Common myeloid progenitor, CD34-positive (primary cell): Measurements from ENCODE around the gene TCF19.
"Not testable (repeated sequence)": the region's sequence is repeated elsewhere in the genome, so short reads cannot be mapped to it uniquely, and the experiment has no call there.

Experiments used
- CTCF ChIA-PET: fragments of 350-600 bp; sonication (Branson Sonifier 250); formaldehyde crosslinking; loops from one replicate; lab custom pipeline; 2021; ENCODE audit warnings: antibody characterized with exemption; lab: Charles Lee
- POLR2A ChIA-PET: fragments of 350-600 bp; sonication (Branson Sonifier 250); formaldehyde crosslinking; loops from one replicate; lab custom pipeline; 2021; ENCODE audit warnings: antibody characterized with exemption; lab: Charles Lee
- DNase-seq, 3 donors: peaks; one replicate each; pipeline versions ENCODE4 v3.0.0 to v3.0.0-alpha.2; 2013
- H3K27ac ChIP-seq, 2 experiments: 1 replicate in 1 of 2; 2 replicates in 1 of 2; pipeline ENCODE4 v1.7.0; 2013; ENCODE audit warnings: inconsistent platforms in 2 of 2, low read length in 2 of 2, mild to moderate bottlenecking in 2 of 2, low read depth in 1 of 2, moderate library complexity in 1 of 2; ENCODE audit not compliant: severe bottlenecking in 2 of 2, insufficient read depth in 1 of 2, poor library complexity in 1 of 2
- H3K27me3 ChIP-seq, 5 experiments: replicated peaks in 2 of 5; 1 replicate in 3 of 5; 2 replicates in 2 of 5; pipeline versions ENCODE4 v1.6.1 to v1.7.0; 2013; ENCODE audit warnings: low read length in 4 of 5, mild to moderate bottlenecking in 2 of 5, moderate library complexity in 2 of 5, inconsistent platforms in 1 of 5; ENCODE audit not compliant: insufficient read depth in 5 of 5, control insufficient read depth in 4 of 5
- H3K36me3 ChIP-seq, 4 experiments: 1 replicate in 2 of 4; 2 replicates in 2 of 4; pipeline versions ENCODE4 v1.6.1 to v1.7.0; 2013; ENCODE audit warnings: low read length in 3 of 4, control low read depth in 1 of 4, mild to moderate bottlenecking in 1 of 4; ENCODE audit not compliant: control insufficient read depth in 4 of 4, insufficient read depth in 4 of 4
- H3K4me1 ChIP-seq, 4 experiments: 1 replicate in 3 of 4; 2 replicates in 1 of 4; pipeline versions ENCODE4 v1.6.1 to v1.7.1; 2013; ENCODE audit warnings: low read length in 3 of 4, mild to moderate bottlenecking in 3 of 4, control low read depth in 1 of 4, inconsistent platforms in 1 of 4, moderate library complexity in 1 of 4; ENCODE audit not compliant: control insufficient read depth in 4 of 4, insufficient read depth in 4 of 4; ENCODE audit errors: control extremely low read depth in 1 of 4
- H3K4me3 ChIP-seq, 7 experiments: 1 replicate in 4 of 7; 2 replicates in 3 of 7; pipeline versions ENCODE4 v1.5.1 to v1.7.0; 2013; ENCODE audit warnings: mild to moderate bottlenecking in 7 of 7, low read length in 6 of 7, moderate library complexity in 6 of 7, inconsistent platforms in 2 of 7, low read depth in 2 of 7, control low read depth in 1 of 7; ENCODE audit not compliant: insufficient read depth in 4 of 7, control insufficient read depth in 1 of 7; ENCODE audit errors: extremely low read depth in 1 of 7
- H3K9me3 ChIP-seq, 5 experiments: 1 replicate in 4 of 5; 2 replicates in 1 of 5; pipeline versions ENCODE4 v1.6.1 to v1.7.1; 2013; ENCODE audit warnings: low read length in 4 of 5, mild to moderate bottlenecking in 2 of 5, inconsistent platforms in 1 of 5, low read depth in 1 of 5, moderate library complexity in 1 of 5; ENCODE audit not compliant: control insufficient read depth in 4 of 5, insufficient read depth in 2 of 5; ENCODE audit errors: control extremely low read depth in 1 of 5
- WGBS: methylation state at CpG from one replicate; pipeline ENCODE4 v1.1.5; 2013; ENCODE audit not compliant: insufficient coverage; 5-methylcytosine and 5-hydroxymethylcytosine counted together

Gene TCF19

GRCh38 chr6:31161216-31162126 lies 3.1 kb downstream of the TCF19 start:
- Histone ChIP-seq H3K4me3 (no peak overlapping the region), H3K4me1 (peaks cover 2 to 23% (median 20%) of the 10 kb centered on the region in 4 experiments), H3K27me3 (no peaks in the 10 kb centered on the region), H3K27ac (no peak overlapping the region), H3K9me3 (no peaks in the 10 kb centered on the region), H3K36me3 (peaks cover 0 to 25% (median 10%) of the 10 kb centered on the region in 4 experiments)
- DNase-seq: no peak
- ChIA-PET POLR2A (no interaction called here), CTCF (no interaction called here)
- 95% methylated on average over 17 of the region's 19 CpGs for whole genome bisulfite sequencing

GRCh38 chr6:31162463-31163165 lies 4.2 kb downstream of the TCF19 start:
- POLR2A ChIA-PET: no interaction called here
- Histone ChIP-seq H3K27me3 (no peaks in the 10 kb centered on the region), H3K36me3 (peaks cover 0 to 25% (median 10%) of the 10 kb centered on the region in 4 experiments)

GRCh38 chr6:31163922-31164321 lies 5.5 kb downstream of the TCF19 start:
- DNase-seq: no peak
- peaks cover 2 to 12% (median 10%) of the 10 kb centered on the region in 4 experiments for H3K4me1 ChIP-seq
- peaks cover 0 to 25% (median 10%) of the 10 kb centered on the region in 4 experiments for H3K36me3 ChIP-seq
- H3K27me3 ChIP-seq: no peaks in the 10 kb centered on the region
- POLR2A ChIA-PET: no interaction called here
- H3K4me3 ChIP-seq: no peak overlapping the region
- no peaks in the 10 kb centered on the region for H3K9me3 ChIP-seq
- no peak overlapping the region for H3K27ac ChIP-seq
- CTCF ChIA-PET: interaction anchor here (0.7 to 1.7 kb wide), 2 partner anchors 18 to 25 kb away, joined by 3 read pairs; partner anchors contain the start of gene PSORS1C2

More at GRCh38 chr6:31162463-31163165, 4.2 kb downstream of the TCF19 start:
- Histone ChIP-seq H3K4me1 (peaks cover 2 to 18% (median 15%) of the 10 kb centered on the region in 4 experiments), H3K9me3 (no peaks in the 10 kb centered on the region), H3K4me3 (no peak overlapping the region), H3K27ac (no peak overlapping the region)
- DNase-seq: no peak
- WGBS: 96% methylated on average over 11 of the region's 13 CpGs
- CTCF ChIA-PET: interaction anchor here (1.7 kb wide), 1 partner anchor 17 kb away, joined by 3 read pairs; no protein-coding TSS in a partner anchor

- H3K4me3 ChIP-seq, H3K27me3 ChIP-seq, H3K9me3 ChIP-seq, H3K27ac ChIP-seq, DNase-seq, H3K4me1 ChIP-seq, POLR2A ChIA-PET: not testable (repeated sequence)
- peaks cover 0 to 25% (median 10%) of the 10 kb centered on the region in 4 experiments for H3K36me3 ChIP-seq
- WGBS: 100% methylated on average over 2 of the region's 9 CpGs
- CTCF ChIA-PET: interaction anchor here (1.3 to 1.7 kb wide), 3 partner anchors 19 to 277 kb away, joined by 3 read pairs; no protein-coding TSS in a partner anchor
These were observed 6.2 kb downstream of the TCF19 start for GRCh38 chr6:31164475-31165063.

GRCh38 chr6:31165064-31165832 lies 6.9 kb downstream of the TCF19 start:
- not testable (repeated sequence) for DNase-seq, H3K27ac ChIP-seq, H3K4me3 ChIP-seq, H3K4me1 ChIP-seq, H3K27me3 ChIP-seq, H3K9me3 ChIP-seq
- ChIA-PET POLR2A (interaction anchor here (0.5 to 0.6 kb wide), 2 partner anchors 17 to 87 kb away, joined by 3 read pairs; no protein-coding TSS in a partner anchor), CTCF (interaction anchor here (1.0 to 1.4 kb wide), 4 partner anchors 14 to 277 kb away, joined by 3 to 4 read pairs (median 3); no protein-coding TSS in a partner anchor)
- H3K36me3 ChIP-seq: peaks cover 0 to 25% (median 10%) of the 10 kb centered on the region in 4 experiments
- 97% methylated on average over 7 of the region's 17 CpGs for WGBS

GRCh38 chr6:31165986-31166385 lies 7.6 kb downstream of the TCF19 start:
- Histone ChIP-seq H3K9me3 (no peaks in the 10 kb centered on the region), H3K27me3 (no peaks in the 10 kb centered on the region), H3K36me3 (peaks cover 0 to 25% (median 10%) of the 10 kb centered on the region in 4 experiments), H3K27ac (no peak overlapping the region), H3K4me1 (no peaks in the 10 kb centered on the region), H3K4me3 (no peak overlapping the region)
- ChIA-PET CTCF (interaction anchor here (0.8 to 1.4 kb wide), 6 partner anchors 13 to 276 kb away, joined by 3 to 4 read pairs (median 3); no protein-coding TSS in a partner anchor), POLR2A (interaction anchor here (0.5 to 0.6 kb wide), 2 partner anchors 17 to 87 kb away, joined by 3 read pairs; no protein-coding TSS in a partner anchor)
- DNase-seq: no peak
- 94% methylated on average over 4 of the region's 5 CpGs for WGBS
